Right cardiac atrium (tissue), 5 donors: ENCODE results near the gene CCDC112. TPM values are rescaled to one million over a fixed set of nuclear protein-coding genes. Genes with fewer than 3 reads are reported as not detected.

Experiments
- ATAC-seq, 2 donors: fragments of 200-7000 bp; cut with Tn5 transposase; one replicate each; pipeline versions ENCODE4 v1.8.0 to v1.9.1; 2020; ENCODE audit warnings: moderate library complexity in 2 of 2, mild to moderate bottlenecking in 1 of 2
- DNase-seq, 3 donors: peaks; one replicate each; pipeline ENCODE4 v3.0.0-alpha.2; 2020
- H3K27ac ChIP-seq: one replicate; pipeline ENCODE4 v1.5.1; 2013; ENCODE audit warnings: mild to moderate bottlenecking, low read length, control low read depth, moderate library complexity
- H3K27me3 ChIP-seq: one replicate; pipeline ENCODE4 v1.6.1; 2013; ENCODE audit not compliant: control insufficient read depth, insufficient read depth
- H3K4me1 ChIP-seq: one replicate; pipeline ENCODE4 v1.6.1; 2013; ENCODE audit warnings: low read length; ENCODE audit not compliant: control insufficient read depth, insufficient read depth
- H3K4me3 ChIP-seq: one replicate; pipeline ENCODE4 v1.5.1; 2013; ENCODE audit warnings: low read length, control low read depth
- H3K9me3 ChIP-seq: one replicate; pipeline ENCODE4 v1.6.1; 2013; ENCODE audit warnings: low read length; ENCODE audit not compliant: control insufficient read depth
- WGBS: extraction: QIAGEN DNeasy Blood & Tissue Kit; methylation state at CpG from one replicate; pipeline ENCODE4 v1.1.7; 2013; 5-methylcytosine and 5-hydroxymethylcytosine counted together
- intact Hi-C, 4 donors: fragments of 100-400 bp; cut with DNase I; formaldehyde crosslinking; loops; one replicate each; pipeline versions ENCODE4 v1.11.0 to v1.14.0; 2022 to 2023
- polyA plus RNA-seq: library from polyadenylated mRNA; stranded (reverse); fragments of 200-250 nt; gene quantifications from one replicate; pipeline ENCODE4 v1.2.3, GENCODE V29; 2013
- total RNA-seq, 4 donors: library from RNA; stranded (reverse); fragmentation: NEBNext Ultra II Directional; extraction: Animal tissue kit (Norgen Biotek cat#: 25700); gene quantifications; one replicate each; pipeline ENCODE4 v1.2.1, GENCODE V29; 2021
- donor health status: healthy with polysubstance abuse.
- donor health status: DM: no; HTN: yes; CAD: no.
- donor health status: DM: no; HTN: no; CAD: no.
- donor health status: DM: no; HTN: yes; CAD: no; lungs with severe emphysema.
- donor health status: DM: yes; HTN: yes; CAD: no.

Gene CCDC112
- total and polyA plus RNA-seq, 5 donors = 2.8 to 6.0 (median 4.1) TPM

- Histone ChIP-seq H3K4me1 (no peaks in the 10 kb centered on the region), H3K27ac (no peak overlapping the region), H3K4me3 (no peak overlapping the region), H3K27me3 (no peaks in the 10 kb centered on the region), H3K9me3 (no peaks in the 10 kb centered on the region)
- DNase-seq (no peak), ATAC-seq (no peak)
- intact Hi-C loops = no loop called here
These were observed 5.1 kb downstream of the CCDC112 start for GRCh38 chr5:115291397-115291796.

- Histone ChIP-seq H3K27me3 (no peaks in the 10 kb centered on the region), H3K9me3 (no peaks in the 10 kb centered on the region), H3K4me1 (no peaks in the 10 kb centered on the region), H3K4me3 (no peak overlapping the region), H3K27ac (no peak overlapping the region)
- whole genome bisulfite sequencing = 84% methylated on average over 4 of the region's 4 CpGs
- ATAC-seq (no peak), DNase-seq (no peak)
- intact Hi-C loops = no loop called here
These were observed 7.3 kb downstream of the CCDC112 start for GRCh38 chr5:115289104-115289503.

GRCh38 chr5:115284021-115284420 is 12.4 kb downstream of the CCDC112 start:
- WGBS = 91% methylated on average over 1 of the region's 1 CpG

GRCh38 chr5:115282131-115282530 is 14.3 kb downstream of the CCDC112 start:
- intact Hi-C loops = no loop called here
- 94% methylated on average over 1 of the region's 1 CpG for WGBS
- Histone ChIP-seq H3K9me3 (no peaks in the 10 kb centered on the region), H3K4me3 (no peak overlapping the region), H3K27ac (no peak overlapping the region), H3K4me1 (no peaks in the 10 kb centered on the region), H3K27me3 (no peaks in the 10 kb centered on the region)
- ATAC-seq (no peak), DNase-seq (no peak)

More at GRCh38 chr5:115284021-115284420, 12.4 kb downstream of the CCDC112 start:
- Histone ChIP-seq H3K27ac (no peak overlapping the region), H3K4me1 (no peaks in the 10 kb centered on the region), H3K9me3 (no peaks in the 10 kb centered on the region), H3K4me3 (no peak overlapping the region), H3K27me3 (no peaks in the 10 kb centered on the region)
- no peak for DNase-seq
- no peak for ATAC-seq
- intact Hi-C loops = no loop called here

- no peak overlapping the region for H3K27ac ChIP-seq
- no peak overlapping the region for H3K4me3 ChIP-seq
- H3K27me3 ChIP-seq = no peaks in the 10 kb centered on the region
- intact Hi-C loops = no loop called here
- 85% methylated on average over 3 of the region's 3 CpGs for whole genome bisulfite sequencing
- no peaks in the 10 kb centered on the region for H3K4me1 ChIP-seq
- peak in 1 of 3 donors; percentile 22 for DNase-seq
- H3K9me3 ChIP-seq = no peaks in the 10 kb centered on the region
- ATAC-seq = no peak
These were observed 21.9 kb downstream of the CCDC112 start for GRCh38 chr5:115274584-115274983.

GRCh38 chr5:115272297-115272958 is 24.0 kb downstream of the CCDC112 start:
- 85% methylated on average over 3 of the region's 3 CpGs for WGBS
- ATAC-seq (no peak), DNase-seq (no peak)
- Histone ChIP-seq H3K4me1 (no peaks in the 10 kb centered on the region), H3K27me3 (no peaks in the 10 kb centered on the region), H3K27ac (no peak overlapping the region), H3K9me3 (no peaks in the 10 kb centered on the region), H3K4me3 (no peak overlapping the region)
- intact Hi-C loops = no loop called here

GRCh38 chr5:115271295-115272050 is 25.0 kb downstream of the CCDC112 start:
- Histone ChIP-seq H3K4me3 (no peak overlapping the region), H3K27me3 (no peaks in the 10 kb centered on the region), H3K27ac (no peak overlapping the region), H3K9me3 (no peaks in the 10 kb centered on the region), H3K4me1 (no peaks in the 10 kb centered on the region)
- ATAC-seq = no peak
- no peak for DNase-seq
- intact Hi-C loops = no loop called here
- WGBS = 87% methylated on average over 6 of the region's 6 CpGs

GRCh38 chr5:115267617-115268016 is 28.8 kb downstream of the CCDC112 start:
- no peaks in the 10 kb centered on the region for H3K9me3 ChIP-seq
- no peaks in the 10 kb centered on the region for H3K4me1 ChIP-seq
- ATAC-seq = no peak
- H3K27ac ChIP-seq = no peak overlapping the region
- H3K4me3 ChIP-seq = no peak overlapping the region
- intact Hi-C loops = no loop called here
- H3K27me3 ChIP-seq = no peaks in the 10 kb centered on the region
- no peak for DNase-seq

GRCh38 chr5:115265220-115265619 is 31.2 kb downstream of the CCDC112 start:
- WGBS = 95% methylated on average over 13 of the region's 13 CpGs
- intact Hi-C loops = no loop called here
- Histone ChIP-seq H3K9me3 (no peaks in the 10 kb centered on the region), H3K4me3 (no peak overlapping the region), H3K27ac (no peak overlapping the region), H3K27me3 (no peaks in the 10 kb centered on the region), H3K4me1 (no peaks in the 10 kb centered on the region)
- peak in 1 of 3 donors; percentile 50 for DNase-seq
- ATAC-seq = no peak

- WGBS = 97% methylated on average over 13 of the region's 13 CpGs
- Histone ChIP-seq H3K27me3 (no peaks in the 10 kb centered on the region), H3K4me3 (no peak overlapping the region), H3K27ac (no peak overlapping the region), H3K4me1 (no peaks in the 10 kb centered on the region), H3K9me3 (no peaks in the 10 kb centered on the region)
- intact Hi-C loops = no loop called here
- no peak for ATAC-seq
- no peak for DNase-seq
These were observed 31.7 kb downstream of the CCDC112 start for GRCh38 chr5:115264786-115265185.

- H3K9me3 ChIP-seq = no peaks in the 10 kb centered on the region
- ATAC-seq (no peak), DNase-seq (no peak)
- peak overlapping the region; percentile 78 for H3K4me3 ChIP-seq
- H3K27ac ChIP-seq = peak overlapping the region; percentile 89
- intact Hi-C loops = no loop called here
- H3K27me3 ChIP-seq = no peaks in the 10 kb centered on the region
- no peaks in the 10 kb centered on the region for H3K4me1 ChIP-seq
- WGBS = 38% methylated on average over 7 of the region's 7 CpGs
These were observed 33.4 kb downstream of the CCDC112 start for GRCh38 chr5:115263078-115263380.
